Keratinocyte (primary cell): ENCODE data around the gene ATP5ME. TPM values are rescaled to one million over a fixed set of nuclear protein-coding genes. Genes with fewer than 3 reads are reported as not detected.

Experiments used
- DNase-seq: peaks from one replicate; pipeline ENCODE4 v3.0.0-alpha.2; 2011; ENCODE audit warnings: low read depth, missing footprints, low spot score
- FAIRE-seq: peaks from 2 replicates; lab custom pipeline; 2011; peaks lifted over from hg19 to GRCh38; lab: Jason Lieb, UNC
- H2AFZ ChIP-seq: 2 replicates; pipeline ENCODE4 v1.6.0; 2012; ENCODE audit warnings: low read length, control low read depth, inconsistent platforms; ENCODE audit not compliant: control insufficient read depth
- H3K27ac ChIP-seq: 2 replicates; pipeline ENCODE4 v1.5.1; 2011; ENCODE audit warnings: low read length; ENCODE audit not compliant: control insufficient read depth, insufficient read depth
- H3K27me3 ChIP-seq: 3 replicates; pipeline ENCODE4 v1.6.0; 2011; ENCODE audit warnings: low read length; ENCODE audit not compliant: control insufficient read depth, insufficient read depth; ENCODE audit errors: extremely low read depth
- H3K36me3 ChIP-seq, 2 experiments: 2 replicates in 1 of 2; 3 replicates in 1 of 2; pipeline ENCODE4 v1.5.1; 2011; ENCODE audit warnings: low read length in 2 of 2, mild to moderate bottlenecking in 1 of 2; ENCODE audit not compliant: control insufficient read depth in 2 of 2, insufficient read depth in 2 of 2; ENCODE audit errors: extremely low read depth in 1 of 2
- H3K4me1 ChIP-seq: 3 replicates; pipeline ENCODE4 v1.5.1; 2011; ENCODE audit warnings: low read length; ENCODE audit not compliant: control insufficient read depth, insufficient read depth; ENCODE audit errors: extremely low read depth
- H3K4me2 ChIP-seq: 3 replicates; pipeline ENCODE4 v1.6.0; 2011; ENCODE audit warnings: low read depth, low read length; ENCODE audit not compliant: control insufficient read depth, insufficient read depth; ENCODE audit errors: extremely low read depth
- H3K4me3 ChIP-seq, 3 experiments: fragments of 200-600 bp in 1 of 3; sonication (generic) in 1 of 3; 2 replicates in 2 of 3; 3 replicates in 1 of 3; pipeline ENCODE4 v1.5.1; 2011 to 2016; ENCODE audit warnings: low read length in 3 of 3, mild to moderate bottlenecking in 3 of 3, control low read depth in 2 of 3, inconsistent platforms in 1 of 3, low read depth in 1 of 3, mixed read lengths in 1 of 3, mixed run types in 1 of 3, moderate library complexity in 1 of 3; ENCODE audit not compliant: control insufficient read depth in 2 of 3, insufficient read depth in 2 of 3; ENCODE audit errors: extremely low read depth in 1 of 3
- H3K79me2 ChIP-seq: 2 replicates; pipeline ENCODE4 v1.6.0; 2012; ENCODE audit warnings: low read length; ENCODE audit not compliant: control insufficient read depth, insufficient read depth
- H3K9ac ChIP-seq: 3 replicates; pipeline ENCODE4 v1.6.0; 2011; ENCODE audit warnings: low read length; ENCODE audit not compliant: control insufficient read depth, insufficient read depth; ENCODE audit errors: extremely low read depth
- H3K9me1 ChIP-seq: 3 replicates; pipeline ENCODE4 v1.6.0; 2011; ENCODE audit warnings: low read length; ENCODE audit not compliant: control insufficient read depth, insufficient read depth; ENCODE audit errors: extremely low read depth
- H3K9me3 ChIP-seq: 2 replicates; pipeline ENCODE4 v1.5.1; 2012; ENCODE audit warnings: low read depth, low read length; ENCODE audit not compliant: control insufficient read depth
- H4K20me1 ChIP-seq: 3 replicates; pipeline ENCODE4 v1.6.0; 2011; ENCODE audit warnings: low read length; ENCODE audit not compliant: control insufficient read depth, insufficient read depth; ENCODE audit errors: extremely low read depth
- EZH2 ChIP-seq: IDR thresholded peaks from one replicate; pipeline ENCODE4 v1.6.1; 2012; ENCODE audit warnings: inconsistent platforms, mild to moderate bottlenecking, low read length, moderate library complexity
- dilution Hi-C: fragments of 300-500 bp; cut with MboI; formaldehyde crosslinking; loops from one replicate; pipeline ENCODE4 v1.7.0; 2020; ENCODE audit warnings: low sequenced_read_pairs; ENCODE audit not compliant: extremely low pct_ligation_motif_present
- polyA minus RNA-seq, 3 experiments: library from RNA; depleted of rRNA, polyadenylated mRNA; stranded (reverse); fragments of >200 nt; gene quantifications; 1 replicate in 1 of 3; 2 replicates in 1 of 3; 3 replicates in 1 of 3; pipeline ENCODE4 v1.2.3, GENCODE V29; 2011
- polyA plus RNA-seq, 5 experiments: library from polyadenylated mRNA; depleted of rRNA in 3 of 5; stranded (reverse) in 3 of 5; stranded (forward) in 1 of 5; unstranded in 1 of 5; fragments of >200 nt; gene quantifications; 1 replicate in 1 of 5; 2 replicates in 3 of 5; 3 replicates in 1 of 5; pipeline versions ENCODE4 v1.2.1 to v1.2.3, GENCODE V29; 2011 to 2012; ENCODE audit warnings: missing spikeins in 2 of 5, low read depth in 1 of 5, low replicate concordance in 1 of 5
- TF ChIP-seq, protein P1 (sequence below), 3 experiments: IDR thresholded peaks in 1 of 3; conservative IDR thresholded peaks in 1 of 3; optimal IDR thresholded peaks in 1 of 3; 2 replicates in 2 of 3; 3 replicates in 1 of 3; pipeline versions ENCODE3 to v1.5.1; 2011; ENCODE audit warnings: low read length in 3 of 3, mild to moderate bottlenecking in 3 of 3, moderate library complexity in 2 of 3, control low read depth in 1 of 3, inconsistent platforms in 1 of 3; ENCODE audit not compliant: insufficient read depth in 2 of 3; ENCODE audit errors: extremely low read depth in 1 of 3

The ATP5ME gene, protein sequence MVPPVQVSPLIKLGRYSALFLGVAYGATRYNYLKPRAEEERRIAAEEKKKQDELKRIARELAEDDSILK
- polyA plus RNA-seq (438 to 506 TPM (median 498 TPM) in 3 replicates), polyA minus RNA-seq (91.8 to 178 TPM (median 141 TPM) in 3 replicates)
- polyA plus RNA-seq (2011; ENCODE audit: low read depth): 767 TPM
- polyA plus RNA-seq (2011; cell fraction: cytosol; rRNA removed): 470 and 607 TPM in 2 replicates
- polyA plus RNA-seq (2011; cell fraction: nucleus; rRNA removed): 159 and 184 TPM in 2 replicates
- 1,121 and 1,143 TPM in 2 replicates for polyA plus RNA-seq (2012; ENCODE audit: low replicate concordance)
- 241 TPM for polyA minus RNA-seq (2011; cell fraction: cytosol; rRNA and poly(A)+ RNA removed)
- 12.8 and 13.9 TPM in 2 replicates for polyA minus RNA-seq (2011; cell fraction: nucleus; rRNA and poly(A)+ RNA removed)

- peak within 1 kb of the TSS; percentile 91 to 95 (median 94) for H3K4me3 ChIP-seq
- H3K79me2 ChIP-seq: peaks cover 21% of the 10 kb centered on the region
- H3K4me2 ChIP-seq: peak within 1 kb of the TSS; percentile 98
- no peaks in the 10 kb centered on the region for H4K20me1 ChIP-seq
- DNase-seq (peak; percentile 82), FAIRE-seq (peak; percentile 73)
- no peaks in the 10 kb centered on the region for H3K27me3 ChIP-seq
- H2AFZ ChIP-seq: peak within 1 kb of the TSS; percentile 68
- dilution Hi-C loops: no loop called here
- H3K9me1 ChIP-seq: no peaks in the 10 kb centered on the region
- H3K4me1 ChIP-seq: peaks cover 29% of the 10 kb centered on the region
- no peaks in the 10 kb centered on the region for H3K9me3 ChIP-seq
- TF ChIP-seq, protein P1, sequence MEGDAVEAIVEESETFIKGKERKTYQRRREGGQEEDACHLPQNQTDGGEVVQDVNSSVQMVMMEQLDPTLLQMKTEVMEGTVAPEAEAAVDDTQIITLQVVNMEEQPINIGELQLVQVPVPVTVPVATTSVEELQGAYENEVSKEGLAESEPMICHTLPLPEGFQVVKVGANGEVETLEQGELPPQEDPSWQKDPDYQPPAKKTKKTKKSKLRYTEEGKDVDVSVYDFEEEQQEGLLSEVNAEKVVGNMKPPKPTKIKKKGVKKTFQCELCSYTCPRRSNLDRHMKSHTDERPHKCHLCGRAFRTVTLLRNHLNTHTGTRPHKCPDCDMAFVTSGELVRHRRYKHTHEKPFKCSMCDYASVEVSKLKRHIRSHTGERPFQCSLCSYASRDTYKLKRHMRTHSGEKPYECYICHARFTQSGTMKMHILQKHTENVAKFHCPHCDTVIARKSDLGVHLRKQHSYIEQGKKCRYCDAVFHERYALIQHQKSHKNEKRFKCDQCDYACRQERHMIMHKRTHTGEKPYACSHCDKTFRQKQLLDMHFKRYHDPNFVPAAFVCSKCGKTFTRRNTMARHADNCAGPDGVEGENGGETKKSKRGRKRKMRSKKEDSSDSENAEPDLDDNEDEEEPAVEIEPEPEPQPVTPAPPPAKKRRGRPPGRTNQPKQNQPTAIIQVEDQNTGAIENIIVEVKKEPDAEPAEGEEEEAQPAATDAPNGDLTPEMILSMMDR (optimal IDR thresholded peaks at IDR 0.05 in 1 of 3, IDR thresholded peaks at IDR 0.05 in 1 of 3, conservative IDR thresholded peaks at IDR 0.05 in 1 of 3; ENCODE audit: extremely low read depth in 1 of 3, insufficient read depth in 2 of 3, low read length in 3 of 3): peak in 2 of 3 experiments; percentile 93 to 97
- no peak for TF ChIP-seq EZH2
- H3K36me3 ChIP-seq: peaks cover 12 to 16% of the 10 kb centered on the region in 2 experiments
- peak within 1 kb of the TSS; percentile 95 for H3K27ac ChIP-seq
- H3K9ac ChIP-seq: peak within 1 kb of the TSS; percentile 98
Measured at GRCh38 chr4:674172-675035, at the start of gene ATP5ME, which contains the start of gene MYL5. Gene ATP5ME, minus strand, starts transcription at chr4:674276. Its CDS starts 29 bp downstream, at chr4:674247. Gene MYL5, plus strand, starts transcription at chr4:674542. Its CDS starts 3,485 bp downstream, at chr4:678027.

- Histone ChIP-seq H2AFZ (no peak overlapping the region), H3K79me2 (peaks cover 78% of the 10 kb centered on the region), H3K9me3 (no peaks in the 10 kb centered on the region), H3K36me3 (peaks cover 4 to 6% of the 10 kb centered on the region in 2 experiments), H4K20me1 (peaks cover 13% of the 10 kb centered on the region), H3K4me1 (peaks cover 19% of the 10 kb centered on the region), H3K9ac (no peak overlapping the region), H3K4me2 (no peak overlapping the region), H3K4me3 (no peak overlapping the region), H3K27me3 (no peaks in the 10 kb centered on the region), H3K9me1 (peaks cover 2% of the 10 kb centered on the region), H3K27ac (no peak overlapping the region)
- no peak for FAIRE-seq
- TF ChIP-seq, protein P1 (optimal IDR thresholded peaks at IDR 0.05 in 1 of 3, IDR thresholded peaks at IDR 0.05 in 1 of 3, conservative IDR thresholded peaks at IDR 0.05 in 1 of 3; ENCODE audit: extremely low read depth in 1 of 3, insufficient read depth in 2 of 3, low read length in 3 of 3): no peak
- TF ChIP-seq EZH2: no peak
- DNase-seq: no peak
- dilution Hi-C loops: no loop called here
Measured at GRCh38 chr4:722851-723360, 48.8 kb upstream of the ATP5ME start.
